Type B pancreatic cell (in vitro differentiated cells): ENCODE data around the gene MALRD1. TPM values are rescaled to one million over a fixed set of nuclear protein-coding genes. Genes with fewer than 3 reads are reported as not detected.

Source experiments
- DNase-seq: peaks from one replicate; pipeline ENCODE4 v3.0.0; 2021; ENCODE audit warnings: mixed read lengths; ENCODE audit not compliant: unreplicated experiment; ENCODE audit errors: extremely low spot score
- H3K27ac Mint-ChIP-seq: 2 replicates; pipeline ENCODE4 v1.8.0; 2021; ENCODE audit warnings: mild to moderate bottlenecking, mixed read lengths
- H3K27me3 Mint-ChIP-seq: 2 replicates; pipeline ENCODE4 v1.8.0; 2021; ENCODE audit warnings: mixed read lengths
- H3K36me3 Mint-ChIP-seq: 2 replicates; pipeline ENCODE4 v1.8.0; 2021; ENCODE audit warnings: mixed read lengths
- H3K4me1 Mint-ChIP-seq: one replicate; pipeline ENCODE4 v1.8.0; 2021; ENCODE audit warnings: mixed read lengths; ENCODE audit not compliant: unreplicated experiment
- H3K4me3 Mint-ChIP-seq: 2 replicates; pipeline ENCODE4 v1.8.0; 2021; ENCODE audit warnings: mild to moderate bottlenecking, mixed read lengths
- H3K9me3 Mint-ChIP-seq: 2 replicates; pipeline ENCODE4 v1.8.0; 2021; ENCODE audit warnings: mixed read lengths
- total RNA-seq: library from RNA; stranded (reverse); gene quantifications from 2 replicates; pipeline ENCODE4 v1.2.1, GENCODE V29; 2021; ENCODE audit warnings: low replicate concordance
- TF ChIP-seq, protein P1 (sequence below): fragments of 200-600 bp; sonication (generic); conservative IDR thresholded peaks from 2 replicates; pipeline ENCODE4 v1.5.0; 2021; ENCODE audit warnings: antibody characterized with exemption, mild to moderate bottlenecking

Gene MALRD1
- total RNA-seq, 1 donor from 2014 or later: 1.4 TPM

DNA sequence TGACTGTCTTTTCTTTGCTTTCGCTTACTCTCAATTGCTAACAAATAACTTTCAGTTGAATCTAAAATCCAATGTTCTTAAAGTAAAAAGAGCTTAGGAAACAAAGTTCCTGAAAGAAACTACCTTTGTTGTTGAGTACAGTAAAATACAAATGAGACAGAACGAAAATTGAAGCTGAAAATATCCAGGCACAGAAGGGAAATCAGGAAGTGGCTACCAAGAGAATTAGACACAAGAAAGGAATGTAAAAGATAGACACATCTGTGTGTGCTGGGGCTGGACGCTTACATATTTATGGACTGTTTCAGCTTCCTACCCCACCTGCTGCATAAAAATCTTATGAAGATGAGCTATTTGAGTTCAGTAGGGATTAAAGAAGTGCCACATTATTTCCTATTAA lies 606.0 kb downstream of the MALRD1 start:
- Mint-ChIP-seq H3K27ac (peak overlapping the region; percentile 58), H3K9me3 (no peaks in the 10 kb centered on the region), H3K27me3 (no peaks in the 10 kb centered on the region), H3K4me3 (no peak overlapping the region), H3K4me1 (peaks cover 3% of the 10 kb centered on the region), H3K36me3 (no peaks in the 10 kb centered on the region)
- DNase-seq: no peak
- TF ChIP-seq, protein P1, sequence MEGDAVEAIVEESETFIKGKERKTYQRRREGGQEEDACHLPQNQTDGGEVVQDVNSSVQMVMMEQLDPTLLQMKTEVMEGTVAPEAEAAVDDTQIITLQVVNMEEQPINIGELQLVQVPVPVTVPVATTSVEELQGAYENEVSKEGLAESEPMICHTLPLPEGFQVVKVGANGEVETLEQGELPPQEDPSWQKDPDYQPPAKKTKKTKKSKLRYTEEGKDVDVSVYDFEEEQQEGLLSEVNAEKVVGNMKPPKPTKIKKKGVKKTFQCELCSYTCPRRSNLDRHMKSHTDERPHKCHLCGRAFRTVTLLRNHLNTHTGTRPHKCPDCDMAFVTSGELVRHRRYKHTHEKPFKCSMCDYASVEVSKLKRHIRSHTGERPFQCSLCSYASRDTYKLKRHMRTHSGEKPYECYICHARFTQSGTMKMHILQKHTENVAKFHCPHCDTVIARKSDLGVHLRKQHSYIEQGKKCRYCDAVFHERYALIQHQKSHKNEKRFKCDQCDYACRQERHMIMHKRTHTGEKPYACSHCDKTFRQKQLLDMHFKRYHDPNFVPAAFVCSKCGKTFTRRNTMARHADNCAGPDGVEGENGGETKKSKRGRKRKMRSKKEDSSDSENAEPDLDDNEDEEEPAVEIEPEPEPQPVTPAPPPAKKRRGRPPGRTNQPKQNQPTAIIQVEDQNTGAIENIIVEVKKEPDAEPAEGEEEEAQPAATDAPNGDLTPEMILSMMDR: no peak

DNA sequence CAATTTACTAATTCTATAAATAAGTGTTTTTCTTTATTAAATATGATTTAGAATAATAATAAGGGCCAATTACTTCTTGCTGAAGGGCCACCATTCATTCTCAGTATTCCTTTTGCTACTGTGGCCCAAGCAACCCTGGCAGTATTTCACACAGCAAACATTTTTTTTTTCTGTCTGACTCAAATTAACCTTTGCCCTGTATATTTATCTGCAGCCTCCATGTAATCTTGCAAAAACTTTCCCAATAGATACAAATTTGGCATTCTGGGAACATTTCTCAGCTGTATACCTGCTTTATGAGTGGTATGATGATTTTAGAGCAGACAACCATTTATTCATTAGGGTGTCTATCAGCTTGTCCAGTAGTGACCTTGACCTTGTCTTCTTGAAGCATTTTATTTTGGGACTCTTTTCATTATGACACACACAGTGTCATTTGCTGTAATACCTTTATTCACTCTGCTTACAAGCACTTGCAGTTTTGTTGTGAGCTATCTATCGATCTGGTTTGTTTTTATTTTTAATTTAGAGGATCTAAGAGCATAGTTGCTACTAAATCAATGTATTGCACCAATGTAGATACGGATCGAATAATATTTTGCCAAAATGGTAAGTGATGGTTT lies 607.9 kb downstream of the MALRD1 start:
- no peak overlapping the region for H3K27ac Mint-ChIP-seq
- H3K36me3 Mint-ChIP-seq: no peaks in the 10 kb centered on the region
- no peak overlapping the region for H3K4me3 Mint-ChIP-seq
- H3K4me1 Mint-ChIP-seq: peaks cover 3% of the 10 kb centered on the region
- H3K27me3 Mint-ChIP-seq: no peaks in the 10 kb centered on the region
- no peak for DNase-seq
- TF ChIP-seq, protein P1: no peak
- no peaks in the 10 kb centered on the region for H3K9me3 Mint-ChIP-seq

DNA sequence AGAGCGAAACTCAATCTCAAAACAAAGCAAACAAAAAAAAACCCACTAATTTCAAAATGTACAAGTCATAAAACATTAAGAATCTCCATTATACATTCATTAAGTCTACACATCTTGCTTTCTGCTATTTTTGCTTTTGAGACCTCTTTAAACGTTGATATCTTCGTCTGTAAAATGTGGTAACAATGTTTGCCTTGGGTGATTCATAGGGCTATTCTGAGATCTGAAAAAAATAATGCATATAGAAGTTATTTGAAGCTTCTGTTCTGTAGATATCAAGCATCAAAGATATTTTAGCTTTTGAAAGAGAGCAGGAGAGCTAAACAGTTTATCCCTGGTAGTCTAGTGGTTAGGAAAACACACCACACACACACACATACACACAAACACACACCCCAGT lies 609.5 kb downstream of the MALRD1 start:
- H3K36me3 Mint-ChIP-seq: no peaks in the 10 kb centered on the region
- peaks cover 3% of the 10 kb centered on the region for H3K4me1 Mint-ChIP-seq
- TF ChIP-seq, protein P1: no peak
- no peak overlapping the region for H3K27ac Mint-ChIP-seq
- no peak overlapping the region for H3K4me3 Mint-ChIP-seq
- no peak for DNase-seq
- no peaks in the 10 kb centered on the region for H3K27me3 Mint-ChIP-seq
- no peaks in the 10 kb centered on the region for H3K9me3 Mint-ChIP-seq

DNA sequence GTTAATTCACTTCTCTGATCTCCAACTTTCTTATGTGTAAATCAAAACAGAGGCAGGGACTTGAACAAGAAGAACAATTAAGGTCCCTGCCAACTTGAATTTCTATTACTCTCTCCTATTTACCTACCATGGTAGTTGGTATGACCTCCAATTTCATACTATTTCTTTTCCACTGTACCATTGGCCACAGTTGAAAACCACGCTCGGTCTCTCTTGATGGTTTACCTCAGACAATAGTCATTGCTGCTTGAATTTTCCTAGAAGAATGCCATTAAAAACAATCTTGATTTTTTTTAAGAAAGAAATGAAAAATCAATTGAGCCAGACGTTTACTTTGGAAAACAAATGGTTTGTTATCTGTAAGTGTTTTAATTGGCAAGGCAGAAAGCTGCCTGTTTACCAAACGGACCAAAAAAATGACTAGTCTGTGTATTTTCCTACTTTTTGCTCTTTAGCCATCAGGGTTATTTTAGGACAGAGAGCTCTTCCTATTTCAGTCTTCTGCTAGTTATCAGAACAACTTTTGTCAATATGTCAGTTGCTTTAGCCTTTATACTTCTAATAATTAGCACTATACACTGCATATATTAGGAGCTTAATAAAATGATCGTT lies 610.1 kb downstream of the MALRD1 start:
- DNase-seq: no peak
- no peak overlapping the region for H3K27ac Mint-ChIP-seq
- H3K27me3 Mint-ChIP-seq: no peaks in the 10 kb centered on the region
- H3K36me3 Mint-ChIP-seq: no peaks in the 10 kb centered on the region
- H3K9me3 Mint-ChIP-seq: no peaks in the 10 kb centered on the region
- H3K4me3 Mint-ChIP-seq: no peak overlapping the region
- TF ChIP-seq, protein P1: no peak
- peaks cover 3% of the 10 kb centered on the region for H3K4me1 Mint-ChIP-seq

DNA sequence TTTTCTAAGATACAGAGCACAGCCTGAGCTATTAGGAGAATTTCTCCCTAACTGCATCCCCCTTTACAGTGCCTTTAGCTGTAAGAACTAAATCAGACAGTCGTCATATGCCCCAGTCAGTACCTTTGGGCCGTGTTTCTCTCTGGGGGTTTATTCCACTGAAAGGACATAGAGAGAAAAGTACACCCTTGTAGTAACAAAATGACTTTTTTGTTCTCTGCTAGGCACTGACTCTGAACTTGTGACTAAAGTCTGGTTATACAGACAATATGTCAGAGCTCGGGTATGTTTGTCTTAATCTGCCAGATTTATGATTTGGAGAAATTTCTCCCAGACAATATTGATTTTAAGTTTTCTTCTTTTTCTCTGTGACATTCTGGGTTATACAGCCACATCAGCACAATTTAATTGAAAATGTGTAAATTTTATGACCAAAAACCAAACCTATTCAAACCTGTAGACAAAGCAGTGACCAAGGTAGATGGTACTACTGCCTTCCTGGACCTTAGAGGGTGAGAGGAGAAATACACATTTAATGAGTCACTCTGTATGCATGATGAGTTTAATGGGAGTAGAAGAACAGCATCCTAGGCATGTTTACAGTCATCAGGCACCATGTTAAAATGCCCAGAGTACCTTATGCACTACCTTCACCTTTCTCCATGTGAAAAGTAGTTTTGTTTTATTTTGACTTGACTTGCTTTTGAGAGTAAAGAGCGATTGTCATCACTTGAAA lies 611.5 kb downstream of the MALRD1 start:
- no peaks in the 10 kb centered on the region for H3K4me1 Mint-ChIP-seq
- TF ChIP-seq, protein P1: no peak
- no peaks in the 10 kb centered on the region for H3K9me3 Mint-ChIP-seq
- H3K27ac Mint-ChIP-seq: no peak overlapping the region
- H3K36me3 Mint-ChIP-seq: no peaks in the 10 kb centered on the region
- no peak overlapping the region for H3K4me3 Mint-ChIP-seq
- no peak for DNase-seq
- no peaks in the 10 kb centered on the region for H3K27me3 Mint-ChIP-seq
